Measurements from ENCODE around the gene TBC1D14. TPM values are rescaled to one million over a fixed set of nuclear protein-coding genes. Genes with fewer than 3 reads are reported as not detected.
A peak's percentile ranks its signal among the peaks of the same experiment; 100 is the strongest.

TBC1D14 gene
- total RNA-seq, 4 donors from 2014 or later, result 42.6 to 56.9 (median 54.0) TPM

- H3K27me3 ChIP-seq, result no peaks in the 10 kb centered on the region
- in situ Hi-C loops (cut with MboI; ENCODE audit: low pct_ligation_motif_present in 1 of 4, low pct_unique_long_range_greater_than_20kb in 1 of 4, low sequenced_read_pairs in 3 of 4) (loop anchor here (10.0 to 25.0 kb wide), 6 partner anchors 166 to 359 kb away; partner anchors contain the start of genes TBC1D14 (in 3 of the 4), BLOC1S4 (in 2 of the 4) and MRFAP1L1 (in 1 of the 4)), intact Hi-C loops (cut with DNase I; ENCODE audit: low total_unique reads) (loop anchor here (5.0 to 10.0 kb wide), 3 partner anchors 34 to 349 kb away; no protein-coding TSS in a partner anchor)
- H3K27ac ChIP-seq, result peak overlapping the region in 1 of 4 donors; percentile 41
- TF ChIP-seq EP300 (IDR thresholded peaks at IDR 0.05; ENCODE audit: low read depth), result no peak
- TF ChIP-seq CTCF (IDR thresholded peaks at IDR 0.05), result peak; percentile 98 to 99 (median 99)
- no peak for TF ChIP-seq POLR2A (IDR thresholded peaks at IDR 0.05)
- TF ChIP-seq POLR2AphosphoS5 (IDR thresholded peaks at IDR 0.05), result peak in 1 of 3 donors; percentile 21
- no peak overlapping the region for H3K4me3 ChIP-seq
- no peaks in the 10 kb centered on the region for H3K36me3 ChIP-seq
- 36 to 67% methylated on average over 3 to 22 of the region's 23 CpGs for WGBS, 2 donors (ENCODE audit: low coverage in 1 of 2)
- H3K4me1 ChIP-seq, result peaks cover 18 to 26% (median 22%) of the 10 kb centered on the region in 4 donors
- peak; percentile 91 for DNase-seq
- no peaks in the 10 kb centered on the region for H3K9me3 ChIP-seq
Measured at GRCh38 chr4:7070729-7071511, 161.3 kb downstream of the TBC1D14 start.

- no peak overlapping the region for H3K27ac ChIP-seq
- peaks cover 6 to 12% (median 9%) of the 10 kb centered on the region in 4 donors for H3K4me1 ChIP-seq
- no peak for TF ChIP-seq POLR2AphosphoS5 (IDR thresholded peaks at IDR 0.05)
- no peak for TF ChIP-seq CTCF (IDR thresholded peaks at IDR 0.05)
- TF ChIP-seq EP300 (IDR thresholded peaks at IDR 0.05; ENCODE audit: low read depth), result no peak
- TF ChIP-seq POLR2A (IDR thresholded peaks at IDR 0.05), result no peak
- DNase-seq, result no peak
- H3K36me3 ChIP-seq, result no peaks in the 10 kb centered on the region
- no peaks in the 10 kb centered on the region for H3K27me3 ChIP-seq
- in situ Hi-C loops (cut with MboI; ENCODE audit: low pct_ligation_motif_present in 1 of 4, low pct_unique_long_range_greater_than_20kb in 1 of 4, low sequenced_read_pairs in 3 of 4), result loop anchor here (10.0 to 25.0 kb wide), 6 partner anchors 168 to 361 kb away; partner anchors contain the start of genes TBC1D14 (in 3 of the 4), BLOC1S4 (in 2 of the 4) and MRFAP1L1 (in 1 of the 4)
- intact Hi-C loops (cut with DNase I; ENCODE audit: low total_unique reads), result loop anchor here (5.0 to 10.0 kb wide), 3 partner anchors 36 to 351 kb away; no protein-coding TSS in a partner anchor
- no peak overlapping the region for H3K4me3 ChIP-seq
- 90% methylated on average over 14 of the region's 14 CpGs; no CpG with 5 or more reads in 1 of the 2 donors for WGBS, 2 donors (ENCODE audit: low coverage in 1 of 2)
- H3K9me3 ChIP-seq, result no peaks in the 10 kb centered on the region
Measured at GRCh38 chr4:7073059-7073458, 163.4 kb downstream of the TBC1D14 start.

DNA sequence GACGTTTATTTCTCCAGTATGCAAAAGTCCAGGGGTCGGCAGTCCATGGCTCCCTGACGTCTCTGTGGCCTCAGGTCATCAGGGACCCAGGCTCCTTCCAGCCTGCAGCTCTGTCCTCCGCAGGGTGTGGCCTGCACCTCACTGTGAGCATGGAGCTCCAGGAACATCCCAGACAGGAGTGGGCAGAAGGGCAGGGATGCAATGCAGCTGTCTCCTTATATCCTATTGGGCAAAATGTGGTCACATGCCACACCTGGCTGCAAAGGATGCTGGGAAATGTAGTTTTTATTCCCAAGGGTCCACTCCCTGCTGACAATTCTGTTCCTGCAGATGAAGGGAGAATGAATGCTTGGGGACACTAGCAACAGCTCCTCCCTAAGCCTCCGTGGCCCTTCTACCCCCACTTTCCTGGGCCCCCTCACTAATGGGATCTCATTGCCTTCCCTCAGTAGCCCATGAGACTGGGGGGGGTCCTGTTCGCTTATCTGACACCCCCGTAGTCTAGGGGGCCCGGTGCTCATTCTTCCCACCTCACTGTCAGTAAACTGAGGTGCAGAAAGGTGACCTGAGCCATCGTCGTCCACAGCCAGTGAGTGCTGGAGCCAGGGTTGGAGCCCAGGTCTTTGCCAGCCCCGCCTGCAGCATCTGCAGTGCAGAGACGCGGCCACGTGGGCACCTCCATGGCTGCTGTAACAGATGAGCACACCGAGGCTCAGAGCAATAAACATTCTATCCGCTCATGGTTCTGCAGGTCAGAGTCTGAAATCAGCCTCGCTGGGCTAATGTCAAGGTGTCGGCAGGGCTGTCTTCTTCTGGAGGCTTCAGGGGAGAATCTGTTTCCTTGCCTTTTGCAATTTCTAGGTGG is 164.1 kb downstream of the TBC1D14 start:
- no peak for DNase-seq
- TF ChIP-seq POLR2AphosphoS5 (IDR thresholded peaks at IDR 0.05) (no peak), POLR2A (IDR thresholded peaks at IDR 0.05) (no peak), CTCF (IDR thresholded peaks at IDR 0.05) (no peak), EP300 (IDR thresholded peaks at IDR 0.05; ENCODE audit: low read depth) (no peak)
- Histone ChIP-seq H3K27ac (no peak overlapping the region), H3K4me1 (peaks cover 6 to 10% (median 7%) of the 10 kb centered on the region in 4 donors), H3K36me3 (no peaks in the 10 kb centered on the region), H3K9me3 (no peaks in the 10 kb centered on the region), H3K4me3 (no peak overlapping the region), H3K27me3 (no peaks in the 10 kb centered on the region)
- intact Hi-C loops (cut with DNase I; ENCODE audit: low total_unique reads), result loop anchor here (5.0 to 10.0 kb wide), 3 partner anchors 36 to 351 kb away; no protein-coding TSS in a partner anchor
- WGBS, 2 donors (ENCODE audit: low coverage in 1 of 2), result 69% methylated on average over 17 of the region's 18 CpGs; no CpG with 5 or more reads in 1 of the 2 donors
- in situ Hi-C loops (cut with MboI; ENCODE audit: low pct_ligation_motif_present in 1 of 4, low pct_unique_long_range_greater_than_20kb in 1 of 4, low sequenced_read_pairs in 3 of 4), result loop anchor here (10.0 to 25.0 kb wide), 6 partner anchors 169 to 361 kb away; partner anchors contain the start of genes TBC1D14 (in 3 of the 4), BLOC1S4 (in 2 of the 4) and MRFAP1L1 (in 1 of the 4)

All from transverse colon (tissue), 4 donors.